Stomach smooth muscle (tissue), 2 donors: ENCODE data around the gene JARID2.

Experiments used
- H3K27ac ChIP-seq: one replicate; pipeline ENCODE4 v1.7.0; 2013; ENCODE audit warnings: mild to moderate bottlenecking, low read length, inconsistent platforms
- H3K27me3 ChIP-seq, 2 donors: one replicate each; pipeline ENCODE4 v1.7.0; 2013; ENCODE audit warnings: low read length in 2 of 2; ENCODE audit not compliant: insufficient read depth in 2 of 2, control insufficient read depth in 1 of 2
- H3K36me3 ChIP-seq, 2 donors: one replicate each; pipeline ENCODE4 v1.7.0; 2013; ENCODE audit warnings: low read length in 2 of 2; ENCODE audit not compliant: control insufficient read depth in 2 of 2, insufficient read depth in 2 of 2
- H3K4me1 ChIP-seq: one replicate; pipeline ENCODE4 v1.7.0; 2013; ENCODE audit warnings: low read length; ENCODE audit not compliant: control insufficient read depth, insufficient read depth
- H3K4me3 ChIP-seq, 2 donors: one replicate each; pipeline ENCODE4 v1.7.0; 2013; ENCODE audit warnings: low read length in 2 of 2
- H3K9ac ChIP-seq, 2 donors: one replicate each; pipeline ENCODE4 v1.7.0; 2013; ENCODE audit warnings: low read length in 2 of 2, mild to moderate bottlenecking in 1 of 2
- H3K9me3 ChIP-seq, 2 donors: one replicate each; pipeline ENCODE4 v1.7.0; 2013; ENCODE audit warnings: low read length in 2 of 2; ENCODE audit not compliant: control insufficient read depth in 2 of 2
- donor health status: healthy.
- donor health status: Pancreatic carcinoma.

The JARID2 gene

DNA sequence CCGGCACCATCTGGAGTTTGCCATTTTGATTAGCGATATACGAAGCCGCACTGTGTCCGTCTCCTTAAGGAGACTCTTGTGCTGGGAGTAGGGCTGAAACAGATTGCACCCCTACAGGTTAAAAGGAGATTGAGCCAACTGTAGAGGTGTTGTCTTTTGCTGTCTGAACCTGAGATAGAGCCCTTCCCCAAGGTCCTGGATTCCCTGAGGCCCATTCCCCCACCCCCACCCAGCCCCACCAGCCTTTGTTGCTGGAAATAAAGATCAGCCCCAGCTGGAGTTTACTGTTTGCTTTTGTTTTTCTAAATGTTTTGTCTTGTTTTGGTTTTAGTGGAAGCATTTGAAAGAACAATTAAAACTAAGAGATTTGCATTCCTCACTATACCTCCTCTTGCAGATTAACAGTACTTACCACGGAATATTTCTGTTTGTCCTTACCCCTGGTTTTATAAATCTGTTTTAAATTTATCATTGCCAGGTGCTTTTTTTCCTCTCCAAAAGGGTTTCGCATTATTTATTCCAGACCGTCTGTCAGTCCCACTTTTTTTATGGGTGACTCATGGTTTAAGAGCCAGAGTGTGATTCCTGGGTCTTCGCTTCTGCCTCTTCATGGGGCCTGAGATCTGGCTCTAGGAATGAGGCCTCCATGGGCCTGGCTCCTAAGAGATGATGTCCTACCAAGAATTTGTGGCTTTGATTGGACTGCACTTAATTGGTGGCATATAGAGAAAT, 247.7 kb downstream of the JARID2 start:
- Histone ChIP-seq H3K27ac (no peak overlapping the region), H3K9ac (no peak overlapping the region), H3K4me3 (no peak overlapping the region), H3K27me3 (no peaks in the 10 kb centered on the region), H3K36me3 (peaks cover 8% of the 10 kb centered on the region in 2 donors), H3K9me3 (no peaks in the 10 kb centered on the region), H3K4me1 (peaks cover 13% of the 10 kb centered on the region)

DNA sequence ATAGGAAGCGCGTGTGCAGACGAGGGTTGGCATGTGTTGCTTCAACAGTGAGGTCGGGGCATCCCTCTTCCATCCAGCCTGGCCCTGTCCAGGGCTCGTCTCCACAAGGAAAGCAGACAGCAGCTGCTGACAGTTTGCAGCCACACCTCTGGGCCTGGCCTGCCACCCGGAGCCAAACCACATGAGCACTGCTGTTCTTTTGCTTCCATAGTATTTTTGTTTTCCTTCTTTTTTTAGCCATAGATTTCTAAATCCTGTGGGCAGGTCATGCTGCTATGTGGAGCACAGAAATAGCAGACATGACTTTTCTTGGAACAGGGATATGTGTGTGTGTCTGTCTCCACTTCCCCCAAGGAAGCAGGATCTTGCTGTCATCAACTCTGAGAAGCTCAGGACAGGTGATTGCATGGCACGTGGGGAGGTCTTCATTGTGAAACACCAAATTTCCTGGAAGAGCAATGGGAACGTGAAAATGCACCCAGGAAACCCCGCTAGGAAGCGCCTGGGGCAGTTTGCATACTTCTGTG, 249.6 kb downstream of the JARID2 start:
- H3K4me3 ChIP-seq, result no peak overlapping the region
- peaks cover 15% of the 10 kb centered on the region for H3K4me1 ChIP-seq
- no peaks in the 10 kb centered on the region for H3K9me3 ChIP-seq
- H3K27me3 ChIP-seq, result no peaks in the 10 kb centered on the region
- peaks cover 2 to 4% of the 10 kb centered on the region in 2 donors for H3K36me3 ChIP-seq
- H3K9ac ChIP-seq, result no peak overlapping the region
- H3K27ac ChIP-seq, result no peak overlapping the region

DNA sequence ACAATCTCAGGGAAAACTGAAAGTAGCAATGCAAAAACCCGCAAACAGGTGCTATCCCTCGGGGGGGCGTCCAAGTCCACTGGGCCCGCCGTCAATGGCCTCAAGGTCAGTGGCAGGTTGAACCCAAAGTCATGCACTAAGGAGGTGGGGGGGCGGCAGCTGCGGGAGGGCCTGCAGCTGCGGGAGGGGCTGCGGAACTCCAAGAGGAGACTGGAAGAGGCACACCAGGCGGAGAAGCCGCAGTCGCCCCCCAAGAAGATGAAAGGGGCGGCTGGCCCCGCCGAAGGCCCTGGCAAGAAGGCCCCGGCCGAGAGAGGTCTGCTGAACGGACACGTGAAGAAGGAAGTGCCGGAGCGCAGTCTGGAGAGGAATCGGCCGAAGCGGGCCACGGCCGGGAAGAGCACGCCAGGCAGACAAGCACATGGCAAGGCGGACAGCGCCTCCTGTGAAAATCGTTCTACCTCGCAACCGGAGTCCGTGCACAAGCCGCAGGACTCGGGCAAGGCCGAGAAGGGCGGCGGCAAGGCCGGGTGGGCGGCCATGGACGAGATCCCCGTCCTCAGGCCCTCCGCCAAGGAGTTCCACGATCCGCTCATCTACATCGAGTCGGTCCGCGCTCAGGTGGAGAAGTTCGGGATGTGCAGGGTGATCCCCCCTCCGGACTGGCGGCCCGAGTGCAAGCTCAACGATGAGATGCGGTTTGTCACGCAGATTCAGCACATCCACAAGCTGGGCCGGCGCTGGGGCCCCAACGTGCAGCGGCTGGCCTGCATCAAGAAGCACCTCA, 250.7 kb downstream of the JARID2 start:
- Histone ChIP-seq H3K36me3 (peaks cover 7 to 10% of the 10 kb centered on the region in 2 donors), H3K4me3 (no peak overlapping the region), H3K27me3 (no peaks in the 10 kb centered on the region), H3K4me1 (peaks cover 12% of the 10 kb centered on the region), H3K9ac (no peak overlapping the region), H3K27ac (no peak overlapping the region), H3K9me3 (no peaks in the 10 kb centered on the region)

DNA sequence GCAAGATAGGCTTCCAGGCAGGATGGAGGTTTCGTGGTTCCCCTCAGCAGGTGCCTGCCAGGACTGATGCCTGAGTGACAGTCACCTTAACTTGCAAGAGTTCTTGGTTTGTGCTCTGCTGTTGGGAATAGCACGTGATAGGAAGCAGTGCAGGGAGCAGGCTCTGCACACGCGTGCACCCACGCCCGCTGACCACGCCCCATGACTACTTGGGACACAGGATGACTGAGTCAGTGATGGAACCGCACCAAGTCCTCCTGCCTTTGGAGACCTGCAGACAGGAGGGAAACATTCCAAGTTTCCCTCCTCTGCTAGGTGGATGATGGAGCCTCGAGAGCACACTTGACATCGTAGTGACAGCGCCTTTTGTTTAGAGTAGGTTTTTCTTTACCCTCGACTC, 252.8 kb downstream of the JARID2 start:
- Histone ChIP-seq H3K4me1 (peaks cover 23% of the 10 kb centered on the region), H3K4me3 (no peak overlapping the region), H3K27ac (no peak overlapping the region), H3K36me3 (peaks cover 7 to 12% of the 10 kb centered on the region in 2 donors), H3K27me3 (no peaks in the 10 kb centered on the region), H3K9me3 (no peaks in the 10 kb centered on the region), H3K9ac (no peak overlapping the region)

DNA sequence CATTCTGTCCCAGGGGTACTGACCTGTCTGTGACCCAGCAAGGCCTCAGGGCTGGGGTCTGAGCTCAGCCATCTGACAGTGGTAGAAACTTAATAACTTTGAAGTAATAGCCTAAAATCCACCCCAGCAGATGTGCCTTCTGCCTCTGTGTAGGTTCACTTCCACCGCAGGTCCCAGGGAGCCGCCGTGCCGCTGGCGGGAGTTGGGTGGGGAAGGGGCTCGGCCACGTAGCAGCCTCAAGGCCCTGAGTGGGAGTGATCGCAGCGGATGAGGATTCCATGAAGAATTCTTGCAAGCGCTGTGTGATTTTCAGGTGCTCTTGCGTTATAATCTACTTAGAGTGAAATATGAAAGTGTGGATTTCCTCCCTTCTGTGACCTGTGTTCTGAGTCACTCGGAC, 253.3 kb downstream of the JARID2 start:
- H3K36me3 ChIP-seq, result peaks cover 7 to 12% of the 10 kb centered on the region in 2 donors
- peaks cover 26% of the 10 kb centered on the region for H3K4me1 ChIP-seq
- H3K27ac ChIP-seq, result no peak overlapping the region

GRCh38 chr6:15499591-15499990, 253.7 kb downstream of the JARID2 start:
- Histone ChIP-seq H3K9me3 (no peaks in the 10 kb centered on the region), H3K36me3 (peaks cover 7 to 12% of the 10 kb centered on the region in 2 donors), H3K9ac (no peak overlapping the region), H3K27me3 (no peaks in the 10 kb centered on the region), H3K4me3 (no peak overlapping the region), H3K27ac (no peak overlapping the region), H3K4me1 (peaks cover 31% of the 10 kb centered on the region)

More for the DNA sequence above, 253.3 kb downstream of the JARID2 start:
- Histone ChIP-seq H3K9me3 (no peaks in the 10 kb centered on the region), H3K27me3 (no peaks in the 10 kb centered on the region), H3K4me3 (no peak overlapping the region), H3K9ac (no peak overlapping the region)

- Histone ChIP-seq H3K27me3 (no peaks in the 10 kb centered on the region), H3K27ac (no peak overlapping the region), H3K9ac (no peak overlapping the region), H3K9me3 (no peaks in the 10 kb centered on the region), H3K36me3 (peaks cover 7 to 12% of the 10 kb centered on the region in 2 donors), H3K4me3 (no peak overlapping the region), H3K4me1 (peaks cover 36% of the 10 kb centered on the region)
These were observed 254.3 kb downstream of the JARID2 start for GRCh38 chr6:15500078-15500740.

DNA sequence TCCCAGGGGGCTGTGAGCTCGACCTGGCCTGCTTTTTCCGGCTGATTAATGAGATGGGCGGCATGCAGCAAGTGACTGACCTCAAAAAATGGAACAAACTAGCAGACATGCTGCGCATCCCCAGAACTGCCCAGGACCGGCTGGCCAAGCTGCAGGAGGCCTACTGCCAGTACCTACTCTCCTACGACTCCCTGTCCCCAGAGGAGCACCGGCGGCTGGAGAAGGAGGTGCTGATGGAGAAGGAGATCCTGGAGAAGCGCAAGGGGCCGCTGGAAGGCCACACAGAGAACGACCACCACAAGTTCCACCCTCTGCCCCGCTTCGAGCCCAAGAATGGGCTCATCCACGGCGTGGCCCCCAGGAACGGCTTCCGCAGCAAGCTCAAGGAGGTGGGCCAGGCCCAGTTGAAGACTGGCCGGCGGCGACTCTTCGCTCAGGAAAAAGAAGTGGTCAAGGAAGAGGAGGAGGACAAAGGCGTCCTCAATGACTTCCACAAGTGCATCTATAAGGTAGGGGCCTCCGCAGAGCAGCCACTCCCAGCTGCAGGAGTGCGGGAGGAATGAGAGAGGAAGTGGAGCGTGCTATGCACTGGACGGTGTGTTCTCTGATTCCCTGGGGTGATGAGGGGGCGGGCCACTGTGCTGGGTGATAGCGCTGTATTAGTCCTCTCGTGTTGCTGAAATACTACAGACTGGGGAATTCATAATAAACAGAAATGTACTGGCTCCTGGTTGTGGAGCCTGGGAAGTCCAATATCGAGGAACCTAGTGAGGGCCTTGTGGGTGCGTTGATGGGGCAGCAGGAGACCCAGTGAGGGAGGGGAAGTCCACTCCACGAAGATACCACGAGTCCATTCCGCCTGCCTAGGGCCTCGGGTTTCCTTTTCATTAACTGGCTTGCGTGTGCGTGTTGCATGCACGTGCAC, 255.3 kb downstream of the JARID2 start:
- Histone ChIP-seq H3K4me3 (no peak overlapping the region), H3K4me1 (peaks cover 40% of the 10 kb centered on the region), H3K9ac (no peak overlapping the region), H3K27ac (peak overlapping the region; percentile 18), H3K27me3 (no peaks in the 10 kb centered on the region), H3K36me3 (peaks cover 7 to 10% of the 10 kb centered on the region in 2 donors), H3K9me3 (no peaks in the 10 kb centered on the region)

- H3K9ac ChIP-seq, result no peak overlapping the region
- peaks cover 3 to 12% of the 10 kb centered on the region in 2 donors for H3K36me3 ChIP-seq
- peaks cover 41% of the 10 kb centered on the region for H3K4me1 ChIP-seq
- H3K9me3 ChIP-seq, result no peaks in the 10 kb centered on the region
- peak overlapping the region in 1 of 2 donors; percentile 44 for H3K4me3 ChIP-seq
- H3K27ac ChIP-seq, result peak overlapping the region; percentile 18
- no peaks in the 10 kb centered on the region for H3K27me3 ChIP-seq
These were observed 256.1 kb downstream of the JARID2 start for GRCh38 chr6:15501826-15502445.
